PC-9 (cell line): Measurements from ENCODE around the gene NUTF2. TPM values are rescaled to one million over a fixed set of nuclear protein-coding genes. Genes with fewer than 3 reads are reported as not detected.

ENCODE experiments used
- BruUV-seq: library from RNA; stranded (reverse); fragments of 400-500 nt; replicated peaks from 2 replicates; lab custom pipeline; 2021; lab: Mats Ljungman, UMichigan
- CTCF ChIA-PET: fragments of 300-600 bp; sonication (Branson Sonifier 250); formaldehyde crosslinking; loops from one replicate; lab custom pipeline; 2022; ENCODE audit warnings: antibody characterized with exemption; lab: Charles Lee
- POLR2A ChIA-PET: fragments of 300-600 bp; sonication (Branson Sonifier 250); formaldehyde crosslinking; loops from one replicate; lab custom pipeline; 2022; ENCODE audit warnings: antibody characterized with exemption; ENCODE audit not compliant: unreplicated experiment; lab: Charles Lee
- DNase-seq, 2 experiments: peaks; one replicate each; pipeline versions ENCODE4 v3.0.0 to v3.0.0-alpha.2; 2015 to 2022; ENCODE audit warnings: mixed read lengths in 1 of 2
- H2AFZ ChIP-seq: fragments of 200-600 bp; sonication (generic); 2 replicates; pipeline ENCODE4 v1.8.1; 2017; ENCODE audit warnings: antibody characterized with exemption
- H3F3A ChIP-seq: fragments of 200-600 bp; sonication (generic); 2 replicates; pipeline ENCODE4 v1.8.1; 2017; ENCODE audit warnings: antibody characterized with exemption, mild to moderate bottlenecking, low read depth; ENCODE audit not compliant: insufficient read depth
- H3K27ac ChIP-seq: fragments of 200-600 bp; sonication (generic); 2 replicates; pipeline ENCODE4 v1.6.1; 2016; ENCODE audit warnings: mixed run types
- H3K27me3 ChIP-seq: fragments of 200-600 bp; sonication (generic); 2 replicates; pipeline ENCODE4 v1.6.1; 2016; ENCODE audit warnings: low read depth, mixed run types; ENCODE audit not compliant: insufficient read depth
- H3K36me3 ChIP-seq: fragments of 200-600 bp; sonication (generic); 2 replicates; pipeline ENCODE4 v1.6.1; 2016; ENCODE audit warnings: low read depth, mixed run types
- H3K4me1 ChIP-seq: fragments of 200-600 bp; sonication (generic); replicated peaks from 2 replicates; pipeline ENCODE4 v1.6.1; 2016; ENCODE audit warnings: mixed run types; ENCODE audit not compliant: insufficient read depth
- H3K4me2 ChIP-seq: fragments of 200-600 bp; sonication (generic); 2 replicates; pipeline ENCODE4 v1.6.1; 2017; ENCODE audit warnings: mixed run types
- H3K4me3 ChIP-seq: fragments of 200-600 bp; sonication (generic); 2 replicates; pipeline ENCODE4 v1.6.1; 2016; ENCODE audit warnings: mixed run types
- H3K79me2 ChIP-seq: fragments of 200-600 bp; sonication (generic); 2 replicates; pipeline ENCODE4 v1.6.1; 2017; ENCODE audit warnings: low read depth, mixed run types
- H3K9me2 ChIP-seq: fragments of 200-600 bp; sonication (generic); 2 replicates; pipeline ENCODE4 v1.8.1; 2017; ENCODE audit warnings: mild to moderate bottlenecking; ENCODE audit not compliant: insufficient read depth
- H3K9me3 ChIP-seq: fragments of 200-600 bp; sonication (generic); 2 replicates; pipeline ENCODE4 v1.8.1; 2016; ENCODE audit warnings: low read depth; ENCODE audit not compliant: insufficient read depth
- H4K20me1 ChIP-seq: fragments of 200-600 bp; sonication (generic); 2 replicates; pipeline ENCODE4 v1.8.1; 2017; ENCODE audit not compliant: insufficient read depth
- CTCF ChIP-seq: fragments of 200-600 bp; sonication (generic); conservative IDR thresholded peaks from 2 replicates; pipeline ENCODE4 v1.6.1; 2017; ENCODE audit warnings: mixed run types, antibody characterized with exemption, mild to moderate bottlenecking, moderate library complexity
- EZH2 ChIP-seq: fragments of 200-600 bp; sonication (generic); IDR thresholded peaks from 2 replicates; pipeline ENCODE4 v1.8.0; 2017; ENCODE audit warnings: antibody characterized with exemption, low read depth
- intact Hi-C: fragments of 100-400 bp; cut with micrococcal nuclease; formaldehyde crosslinking; loops from one replicate; pipeline ENCODE4 v1.10.0; 2022; ENCODE audit not compliant: unreplicated experiment
- total RNA-seq: library from RNA; stranded (reverse); gene quantifications from 2 replicates; pipeline ENCODE4 v1.2.3, GENCODE V29; 2021

NUTF2 gene
- total RNA-seq, 1 experiment from 2014 or later, result 147 TPM

GRCh38 chr16:67907397-67908180, 60.9 kb downstream of the NUTF2 start:
- H3K36me3 ChIP-seq, result no peaks in the 10 kb centered on the region
- ChIA-PET POLR2A (no interaction called here), CTCF (interaction anchor here (0.6 kb wide), 1 partner anchor 11 kb away, joined by 8 read pairs; no protein-coding TSS in a partner anchor)
- no peak overlapping the region for H2AFZ ChIP-seq
- no TSS peak for BruUV-seq
- H4K20me1 ChIP-seq, result peaks cover 6% of the 10 kb centered on the region
- H3K4me2 ChIP-seq, result no peak overlapping the region
- no peaks in the 10 kb centered on the region for H3K9me3 ChIP-seq
- DNase-seq, result no peak
- H3K79me2 ChIP-seq, result no peaks in the 10 kb centered on the region
- intact Hi-C loops, result no loop called here
- TF ChIP-seq CTCF (no peak), EZH2 (no peak)
- H3K4me1 ChIP-seq, result no peaks in the 10 kb centered on the region
- H3F3A ChIP-seq, result no peaks in the 10 kb centered on the region
- no peak overlapping the region for H3K27ac ChIP-seq
- H3K4me3 ChIP-seq, result no peak overlapping the region
- H3K9me2 ChIP-seq, result no peaks in the 10 kb centered on the region
- no peaks in the 10 kb centered on the region for H3K27me3 ChIP-seq

GRCh38 chr16:67909056-67909742, 62.5 kb downstream of the NUTF2 start:
- BruUV-seq, result no TSS peak
- Histone ChIP-seq H3K4me2 (no peak overlapping the region), H3K4me1 (no peaks in the 10 kb centered on the region), H3K27ac (no peak overlapping the region), H3K27me3 (no peaks in the 10 kb centered on the region), H2AFZ (no peak overlapping the region), H3K4me3 (no peak overlapping the region), H3K9me2 (no peaks in the 10 kb centered on the region), H4K20me1 (peaks cover 4% of the 10 kb centered on the region; the same call in 1 of the 2 replicates), H3F3A (no peaks in the 10 kb centered on the region), H3K79me2 (no peaks in the 10 kb centered on the region), H3K36me3 (no peaks in the 10 kb centered on the region), H3K9me3 (no peaks in the 10 kb centered on the region)
- TF ChIP-seq EZH2, result no peak
- no peak for TF ChIP-seq CTCF
- ChIA-PET CTCF (no interaction called here), POLR2A (no interaction called here)
- no peak for DNase-seq
- intact Hi-C loops, result no loop called here

- ChIA-PET POLR2A (no interaction called here), CTCF (no interaction called here)
- no TSS peak for BruUV-seq
- Histone ChIP-seq H3K27me3 (no peaks in the 10 kb centered on the region), H3K4me3 (no peak overlapping the region), H3K9me2 (no peaks in the 10 kb centered on the region), H3F3A (no peaks in the 10 kb centered on the region), H2AFZ (no peak overlapping the region), H4K20me1 (peaks cover 4% of the 10 kb centered on the region; the same call in 1 of the 2 replicates), H3K4me1 (no peaks in the 10 kb centered on the region), H3K79me2 (no peaks in the 10 kb centered on the region), H3K9me3 (no peaks in the 10 kb centered on the region), H3K4me2 (no peak overlapping the region), H3K36me3 (no peaks in the 10 kb centered on the region), H3K27ac (no peak overlapping the region)
- TF ChIP-seq CTCF (no peak), EZH2 (no peak)
- intact Hi-C loops, result no loop called here
- DNase-seq, result no peak
Measured at GRCh38 chr16:67910158-67910557, 63.4 kb downstream of the NUTF2 start.
